GM12801 (cell line): Measurements from ENCODE around the gene MAF.

Experiments
- CTCF ChIP-seq: IDR thresholded peaks from one replicate; pipeline ENCODE4 v1.5.1; 2011; ENCODE audit warnings: control low read depth; ENCODE audit not compliant: insufficient read length; ENCODE audit errors: extremely low read depth

Gene MAF

GRCh38 chr16:79639576-79640311 is 39.2 kb upstream of the MAF start:
- no peak for TF ChIP-seq CTCF

GRCh38 chr16:79638386-79638785 is 37.8 kb upstream of the MAF start:
- no peak for TF ChIP-seq CTCF

- TF ChIP-seq CTCF: no peak
These were observed 35.0 kb upstream of the MAF start for GRCh38 chr16:79635488-79635887.

- TF ChIP-seq CTCF: no peak
These were observed 33.8 kb upstream of the MAF start for GRCh38 chr16:79634298-79634697.

- no peak for TF ChIP-seq CTCF
These were observed 31.8 kb upstream of the MAF start for GRCh38 chr16:79632289-79632688.

- TF ChIP-seq CTCF: no peak
These were observed 28.5 kb upstream of the MAF start for GRCh38 chr16:79628988-79629387.

- no peak for TF ChIP-seq CTCF
These were observed 28.0 kb upstream of the MAF start for GRCh38 chr16:79628501-79628975.

GRCh38 chr16:79627092-79627491 is 26.6 kb upstream of the MAF start:
- no peak for TF ChIP-seq CTCF
